ENCODE measurements around the gene GCGR.

DNA sequence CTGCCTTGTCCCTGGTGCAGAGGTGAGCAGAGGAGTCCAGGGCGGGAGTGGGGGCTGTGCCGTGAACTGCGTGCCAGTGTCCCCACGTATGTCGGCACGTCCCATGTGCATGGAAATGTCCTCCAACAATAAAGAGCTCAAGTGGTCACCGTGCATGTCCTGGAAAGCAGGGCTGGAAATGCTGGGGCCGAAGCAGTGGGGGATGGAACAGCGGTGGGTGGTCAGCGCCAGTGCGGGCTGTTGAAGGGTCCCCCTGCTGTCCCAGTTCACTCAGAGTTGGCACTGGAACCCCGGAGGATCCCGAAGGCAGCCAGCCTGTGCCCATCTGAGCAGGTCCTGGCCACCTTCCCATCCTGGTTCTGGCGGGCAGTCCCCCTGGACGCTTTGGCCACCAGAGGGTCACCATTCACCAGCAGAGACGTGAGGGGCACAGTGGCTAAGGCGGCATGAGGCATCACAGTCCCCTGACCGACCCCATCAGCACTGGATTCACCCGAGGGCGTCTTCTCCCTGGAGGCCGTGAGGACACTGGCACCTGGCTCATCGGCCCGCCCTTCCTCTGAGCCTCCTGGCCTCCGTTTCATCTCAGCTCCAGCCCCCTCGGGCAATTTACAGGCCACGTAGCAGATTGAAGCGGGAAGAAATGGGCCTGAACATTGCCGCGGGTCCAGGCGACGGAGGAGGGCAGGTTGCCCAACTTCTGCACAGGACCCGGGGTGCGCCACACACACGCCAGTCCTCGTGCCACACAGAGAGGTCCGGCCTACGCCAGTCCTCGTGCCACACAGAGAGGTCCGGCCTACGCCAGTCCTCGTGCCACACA is 10.1 kb downstream of the GCGR start:
- TF ChIP-seq, protein P1, sequence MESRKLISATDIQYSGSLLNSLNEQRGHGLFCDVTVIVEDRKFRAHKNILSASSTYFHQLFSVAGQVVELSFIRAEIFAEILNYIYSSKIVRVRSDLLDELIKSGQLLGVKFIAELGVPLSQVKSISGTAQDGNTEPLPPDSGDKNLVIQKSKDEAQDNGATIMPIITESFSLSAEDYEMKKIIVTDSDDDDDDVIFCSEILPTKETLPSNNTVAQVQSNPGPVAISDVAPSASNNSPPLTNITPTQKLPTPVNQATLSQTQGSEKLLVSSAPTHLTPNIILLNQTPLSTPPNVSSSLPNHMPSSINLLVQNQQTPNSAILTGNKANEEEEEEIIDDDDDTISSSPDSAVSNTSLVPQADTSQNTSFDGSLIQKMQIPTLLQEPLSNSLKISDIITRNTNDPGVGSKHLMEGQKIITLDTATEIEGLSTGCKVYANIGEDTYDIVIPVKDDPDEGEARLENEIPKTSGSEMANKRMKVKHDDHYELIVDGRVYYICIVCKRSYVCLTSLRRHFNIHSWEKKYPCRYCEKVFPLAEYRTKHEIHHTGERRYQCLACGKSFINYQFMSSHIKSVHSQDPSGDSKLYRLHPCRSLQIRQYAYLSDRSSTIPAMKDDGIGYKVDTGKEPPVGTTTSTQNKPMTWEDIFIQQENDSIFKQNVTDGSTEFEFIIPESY (IDR thresholded peaks at IDR 0.05; ENCODE audit: borderline replicate concordance, low read depth): no peak
- TF ChIP-seq MAX (IDR thresholded peaks at IDR 0.05; ENCODE audit: low read depth) (no peak), MXI1 (IDR thresholded peaks at IDR 0.05; ENCODE audit: low read depth, low read length) (no peak), RAD21 (IDR thresholded peaks at IDR 0.05; ENCODE audit: low read length) (no peak), POLR2AphosphoS5 (IDR thresholded peaks at IDR 0.05; ENCODE audit: low read depth, low read length) (no peak), TEAD4 (IDR thresholded peaks at IDR 0.05; ENCODE audit: borderline replicate concordance, insufficient read depth) (no peak)
- TF ChIP-seq, protein P2, sequence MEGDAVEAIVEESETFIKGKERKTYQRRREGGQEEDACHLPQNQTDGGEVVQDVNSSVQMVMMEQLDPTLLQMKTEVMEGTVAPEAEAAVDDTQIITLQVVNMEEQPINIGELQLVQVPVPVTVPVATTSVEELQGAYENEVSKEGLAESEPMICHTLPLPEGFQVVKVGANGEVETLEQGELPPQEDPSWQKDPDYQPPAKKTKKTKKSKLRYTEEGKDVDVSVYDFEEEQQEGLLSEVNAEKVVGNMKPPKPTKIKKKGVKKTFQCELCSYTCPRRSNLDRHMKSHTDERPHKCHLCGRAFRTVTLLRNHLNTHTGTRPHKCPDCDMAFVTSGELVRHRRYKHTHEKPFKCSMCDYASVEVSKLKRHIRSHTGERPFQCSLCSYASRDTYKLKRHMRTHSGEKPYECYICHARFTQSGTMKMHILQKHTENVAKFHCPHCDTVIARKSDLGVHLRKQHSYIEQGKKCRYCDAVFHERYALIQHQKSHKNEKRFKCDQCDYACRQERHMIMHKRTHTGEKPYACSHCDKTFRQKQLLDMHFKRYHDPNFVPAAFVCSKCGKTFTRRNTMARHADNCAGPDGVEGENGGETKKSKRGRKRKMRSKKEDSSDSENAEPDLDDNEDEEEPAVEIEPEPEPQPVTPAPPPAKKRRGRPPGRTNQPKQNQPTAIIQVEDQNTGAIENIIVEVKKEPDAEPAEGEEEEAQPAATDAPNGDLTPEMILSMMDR (IDR thresholded peaks at IDR 0.05): no peak

Data from SK-N-SH (cell line).